OCI-LY1 (cell line): ENCODE data around the gene LEKR1.

Experiments used
- CTCF ChIP-seq: fragments of 200-600 bp; sonication (generic), shearing (Covaris generic); IDR thresholded peaks from 2 replicates; pipeline ENCODE4 v1.5.1; 2017; ENCODE audit warnings: mild to moderate bottlenecking, antibody characterized with exemption, low read length, moderate library complexity, mixed read lengths
- EZH2 ChIP-seq: fragments of 200-600 bp; sonication (generic), shearing (Covaris generic); IDR thresholded peaks from 2 replicates; pipeline ENCODE4 v1.8.0; 2017; ENCODE audit warnings: borderline replicate concordance, mixed run types, mild to moderate bottlenecking, antibody characterized with exemption, low read length, moderate library complexity, mixed read lengths

DNA sequence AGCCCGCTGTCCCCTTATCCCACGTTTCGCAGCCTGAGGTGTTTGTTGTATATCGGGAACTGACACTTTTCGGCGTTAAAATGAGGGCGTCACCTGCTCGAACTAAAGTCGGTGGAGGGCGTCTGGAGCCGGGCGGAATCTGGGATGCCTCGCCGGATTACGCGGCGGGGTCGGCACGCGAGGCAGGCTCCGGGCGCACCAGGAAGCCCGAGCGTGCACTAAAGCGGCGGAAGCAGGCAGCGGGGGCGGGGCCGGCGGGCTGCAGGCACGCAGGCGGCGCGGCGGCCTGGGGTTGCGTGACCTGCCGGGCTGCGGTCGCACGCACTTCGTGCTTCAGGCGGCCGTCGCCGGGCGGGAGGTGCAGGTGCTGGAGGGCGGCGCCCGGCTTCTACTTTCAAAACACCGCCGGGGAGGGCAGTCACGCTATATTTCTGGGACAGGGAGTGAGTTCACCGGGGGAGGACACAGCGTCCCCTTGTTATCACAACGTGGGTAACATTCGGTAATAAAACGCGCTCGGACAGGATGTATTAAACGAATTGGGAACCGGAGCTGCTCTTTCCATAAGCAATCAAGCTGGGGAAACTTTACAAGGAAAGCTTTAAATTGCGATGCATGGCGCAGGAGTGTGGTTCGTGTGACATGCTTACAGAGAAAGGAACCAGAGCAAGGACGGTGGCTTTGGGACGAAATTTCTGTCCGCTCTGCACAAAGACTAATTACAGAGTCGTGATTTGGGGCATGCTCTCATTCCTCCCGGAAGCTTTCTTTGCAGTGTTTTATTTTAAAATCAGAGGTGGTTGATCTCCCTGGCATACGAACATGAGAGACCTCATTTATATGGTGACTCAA is 9.1 kb upstream of the LEKR1 start:
- TF ChIP-seq CTCF (peak; percentile 39; the same call in 1 of the 2 replicates), EZH2 (no peak)
